ENCODE measurements around the gene THAP5.
A peak's percentile ranks its signal among the peaks of the same experiment; 100 is the strongest.

THAP5 gene

DNA sequence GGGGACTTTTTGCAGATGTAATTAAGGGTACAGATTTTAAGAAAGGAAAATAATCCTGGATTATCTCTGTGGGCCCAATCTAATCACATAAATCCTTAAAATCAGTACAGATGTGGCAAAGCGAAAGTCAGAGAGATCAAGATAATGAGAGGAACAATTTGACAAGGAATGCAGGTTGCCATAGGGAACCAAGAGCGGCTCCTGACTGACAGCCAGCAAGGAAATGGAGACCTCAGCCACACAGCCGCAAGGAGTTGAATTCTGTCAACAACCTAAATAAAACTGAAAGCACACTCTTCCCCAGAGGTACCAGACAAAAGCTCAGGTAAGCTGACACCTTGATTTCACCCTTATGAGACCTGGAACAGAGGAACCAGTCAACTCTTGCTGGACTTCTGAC, 40.2 kb downstream of the THAP5 start:
- Histone ChIP-seq H3K4me1 (0 out of 2 replicates have a peak, but pooled peaks cover 3% of the 10 kb centered on the region), H3K27me3 (no peaks in the 10 kb centered on the region), H3K36me3 (no peaks in the 10 kb centered on the region), H3K9me3 (no peaks in the 10 kb centered on the region), H3K4me3 (ENCODE audit: low read depth, low read length) (no peak overlapping the region)
- TF ChIP-seq, protein P1, sequence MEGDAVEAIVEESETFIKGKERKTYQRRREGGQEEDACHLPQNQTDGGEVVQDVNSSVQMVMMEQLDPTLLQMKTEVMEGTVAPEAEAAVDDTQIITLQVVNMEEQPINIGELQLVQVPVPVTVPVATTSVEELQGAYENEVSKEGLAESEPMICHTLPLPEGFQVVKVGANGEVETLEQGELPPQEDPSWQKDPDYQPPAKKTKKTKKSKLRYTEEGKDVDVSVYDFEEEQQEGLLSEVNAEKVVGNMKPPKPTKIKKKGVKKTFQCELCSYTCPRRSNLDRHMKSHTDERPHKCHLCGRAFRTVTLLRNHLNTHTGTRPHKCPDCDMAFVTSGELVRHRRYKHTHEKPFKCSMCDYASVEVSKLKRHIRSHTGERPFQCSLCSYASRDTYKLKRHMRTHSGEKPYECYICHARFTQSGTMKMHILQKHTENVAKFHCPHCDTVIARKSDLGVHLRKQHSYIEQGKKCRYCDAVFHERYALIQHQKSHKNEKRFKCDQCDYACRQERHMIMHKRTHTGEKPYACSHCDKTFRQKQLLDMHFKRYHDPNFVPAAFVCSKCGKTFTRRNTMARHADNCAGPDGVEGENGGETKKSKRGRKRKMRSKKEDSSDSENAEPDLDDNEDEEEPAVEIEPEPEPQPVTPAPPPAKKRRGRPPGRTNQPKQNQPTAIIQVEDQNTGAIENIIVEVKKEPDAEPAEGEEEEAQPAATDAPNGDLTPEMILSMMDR (IDR thresholded peaks at IDR 0.05; ENCODE audit: low read depth, low read length) = no peak
- DNase-seq = no peak

DNA sequence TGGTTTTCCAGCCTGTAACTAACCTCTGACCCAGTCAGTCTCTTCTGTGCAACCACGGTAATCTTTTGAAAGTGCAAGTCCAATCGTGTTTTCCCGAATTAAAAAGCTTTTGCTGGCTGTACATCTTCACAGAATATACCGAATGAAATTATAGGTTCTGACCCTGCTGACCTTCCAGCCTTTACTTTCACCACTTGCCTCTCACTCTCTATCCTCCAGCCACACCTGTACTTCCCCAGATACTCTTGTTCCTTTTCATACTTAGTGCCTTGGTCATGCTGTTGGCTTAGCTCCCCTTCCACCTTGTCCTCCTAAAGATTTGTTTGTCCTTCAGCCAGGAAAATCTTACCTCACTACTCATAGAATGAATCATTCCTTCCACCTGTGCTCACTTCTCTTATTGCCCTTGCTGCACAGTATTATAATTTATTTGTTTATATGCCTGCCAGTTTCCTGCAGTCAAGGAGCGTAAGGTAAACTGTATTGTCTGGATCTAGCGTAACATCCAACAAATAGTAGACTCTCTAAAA, 41.3 kb downstream of the THAP5 start:
- no peak for DNase-seq
- Histone ChIP-seq H3K9me3 (no peaks in the 10 kb centered on the region), H3K4me1 (0 out of 2 replicates have a peak, but pooled peaks cover 3% of the 10 kb centered on the region), H3K4me3 (ENCODE audit: low read depth, low read length) (no peak overlapping the region), H3K36me3 (no peaks in the 10 kb centered on the region), H3K27me3 (no peaks in the 10 kb centered on the region)
- TF ChIP-seq, protein P1 (IDR thresholded peaks at IDR 0.05; ENCODE audit: low read depth, low read length) = no peak

DNA sequence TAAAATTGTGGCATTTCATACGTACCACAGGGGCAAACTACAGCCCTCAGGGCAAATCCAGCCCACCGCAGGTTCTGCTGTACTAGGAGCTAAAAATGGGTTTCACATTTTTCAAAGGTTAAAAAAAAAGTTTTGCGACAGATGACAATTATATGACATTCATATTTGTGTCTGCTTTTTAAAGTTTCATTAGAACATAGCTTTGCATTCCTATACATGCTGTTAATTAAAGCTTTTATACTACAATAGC, 42.8 kb downstream of the THAP5 start:
- no peaks in the 10 kb centered on the region for H3K27me3 ChIP-seq
- DNase-seq = no peak
- 0 out of 2 replicates have a peak, but pooled peaks cover 3% of the 10 kb centered on the region for H3K4me1 ChIP-seq
- H3K36me3 ChIP-seq = no peaks in the 10 kb centered on the region
- peak overlapping the region; percentile 97 for H3K4me3 ChIP-seq (ENCODE audit: low read depth, low read length)
- TF ChIP-seq, protein P1 (IDR thresholded peaks at IDR 0.05; ENCODE audit: low read depth, low read length) = no peak
- no peaks in the 10 kb centered on the region for H3K9me3 ChIP-seq

DNA sequence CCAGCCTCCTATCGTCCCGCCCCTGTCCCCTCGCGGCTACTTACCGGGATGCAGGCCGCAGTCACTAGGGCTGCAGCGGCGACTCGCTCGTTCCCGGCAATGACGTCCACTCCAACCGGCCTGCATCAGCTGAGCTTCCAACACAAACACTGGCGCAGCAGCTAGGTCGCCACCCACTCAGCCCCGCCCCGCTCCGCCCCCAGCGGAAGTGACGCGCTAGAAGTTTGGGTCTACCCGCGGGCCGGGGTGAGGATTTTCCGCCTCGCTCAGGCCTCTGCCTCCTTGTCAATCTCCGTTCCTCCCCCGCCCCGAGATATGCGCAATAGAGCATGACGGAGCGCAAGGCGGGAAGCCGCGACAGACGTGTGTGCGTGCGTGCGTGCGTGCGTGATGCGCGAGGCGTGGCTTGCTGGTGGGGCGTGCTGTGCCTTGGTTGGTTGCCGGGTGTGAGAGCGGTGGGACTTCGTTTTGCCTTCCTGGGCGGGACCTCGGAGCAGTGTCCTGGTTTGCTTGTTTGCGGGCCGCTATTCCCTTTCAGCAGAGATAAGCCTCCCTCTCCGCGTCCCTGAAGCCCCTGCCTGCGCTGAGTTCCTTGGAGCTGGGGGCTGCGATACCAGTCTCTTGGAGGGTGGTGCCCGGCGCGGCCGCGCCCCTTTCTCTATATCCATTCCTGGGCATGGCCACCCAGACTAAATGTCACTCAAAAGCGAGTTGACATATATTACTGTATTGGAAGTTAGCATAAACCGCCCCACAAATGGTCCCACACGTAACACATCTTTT, 43.3 kb downstream of the THAP5 start, which contains the start of gene PNPLA8:
Gene PNPLA8, minus strand, starts transcription at position 151 of the 783 bp plus-strand sequence. CDS start 10,644 bp downstream, outside the sequence.
- H3K4me3 ChIP-seq (ENCODE audit: low read depth, low read length) = peak within 1 kb of the TSS; percentile 97
- TF ChIP-seq, protein P1 (IDR thresholded peaks at IDR 0.05; ENCODE audit: low read depth, low read length) = no peak
- 0 out of 2 replicates have a peak, but pooled peaks cover 3% of the 10 kb centered on the region for H3K4me1 ChIP-seq
- DNase-seq = peak; percentile 100
- no peaks in the 10 kb centered on the region for H3K9me3 ChIP-seq
- H3K27me3 ChIP-seq = no peaks in the 10 kb centered on the region
- no peaks in the 10 kb centered on the region for H3K36me3 ChIP-seq

DNA sequence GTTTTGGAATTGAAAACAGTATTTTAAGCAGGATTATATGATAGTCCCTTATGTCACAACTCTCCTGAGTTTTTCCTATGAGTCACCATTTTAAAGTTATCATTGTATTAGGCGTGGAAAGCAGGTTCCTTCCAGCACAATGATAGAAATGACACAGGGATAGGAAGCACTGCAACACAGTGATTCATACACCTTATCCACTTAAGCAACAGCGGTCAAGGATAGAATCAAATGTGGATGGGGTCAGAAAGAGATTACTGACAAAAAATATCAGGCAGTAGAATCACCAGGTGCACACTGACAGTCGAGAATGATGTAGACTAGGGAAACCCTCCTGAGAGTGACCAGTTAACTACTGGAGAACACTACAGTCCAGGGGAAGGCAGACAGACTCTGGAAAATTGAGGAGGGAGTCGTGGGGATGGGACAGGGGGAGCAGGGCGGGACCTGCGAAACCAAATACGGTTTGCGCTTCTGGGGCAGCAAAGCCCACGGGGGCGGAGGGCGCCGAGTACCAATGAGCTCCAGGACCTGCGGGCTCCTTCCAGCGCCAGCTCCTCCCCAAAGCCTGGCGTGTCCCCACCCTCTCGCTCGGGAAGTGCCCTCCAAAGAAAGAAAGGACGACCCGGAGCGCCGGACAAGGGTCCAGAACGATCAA, 44.0 kb downstream of the THAP5 start:
- Histone ChIP-seq H3K36me3 (no peaks in the 10 kb centered on the region), H3K4me1 (0 out of 2 replicates have a peak, but pooled peaks cover 3% of the 10 kb centered on the region), H3K27me3 (no peaks in the 10 kb centered on the region), H3K4me3 (ENCODE audit: low read depth, low read length) (peak overlapping the region; percentile 97), H3K9me3 (no peaks in the 10 kb centered on the region)
- no peak for DNase-seq
- TF ChIP-seq, protein P1 (IDR thresholded peaks at IDR 0.05; ENCODE audit: low read depth, low read length) = no peak
